Measurements from ENCODE around the gene AKT3.
A peak's percentile ranks its signal among the peaks of the same experiment; 100 is the strongest.
"Not testable (repeated sequence)": the region's sequence is repeated elsewhere in the genome, so short reads cannot be mapped to it uniquely, and the experiment has no call there.

The AKT3 gene

GRCh38 chr1:243850202-243850451 lies at the start of gene AKT3:
TSS of gene AKT3 (minus strand) at chr1:243850243. CDS start at chr1:243843170, 7,073 bp downstream.
- peak; percentile 41 to 64 for DNase-seq

DNA sequence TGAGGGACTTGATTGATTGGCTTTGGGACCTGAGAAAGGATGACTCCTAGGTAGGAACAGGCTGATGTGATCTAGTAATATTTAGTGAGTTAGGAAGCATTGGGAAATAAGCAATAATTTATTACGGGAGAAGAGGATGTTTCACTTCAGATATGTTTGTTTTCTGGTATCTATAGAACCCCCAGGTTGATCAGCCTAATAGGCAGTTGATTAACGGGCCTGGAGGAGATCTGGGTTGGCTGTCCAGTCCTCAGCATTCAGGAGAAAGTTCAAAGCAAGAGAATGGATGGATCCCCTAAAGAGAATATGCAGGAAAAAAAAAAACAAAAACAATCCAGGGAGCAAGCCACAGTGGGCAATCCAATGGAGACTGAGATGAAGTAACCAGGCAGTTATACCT lies 48.2 kb upstream of the AKT3 start:
- no peak for DNase-seq

GRCh38 chr1:243896313-243896712 lies 46.3 kb upstream of the AKT3 start:
- no peak for DNase-seq

- DNase-seq = no peak
These were observed 42.4 kb upstream of the AKT3 start for GRCh38 chr1:243892456-243892855.

DNA sequence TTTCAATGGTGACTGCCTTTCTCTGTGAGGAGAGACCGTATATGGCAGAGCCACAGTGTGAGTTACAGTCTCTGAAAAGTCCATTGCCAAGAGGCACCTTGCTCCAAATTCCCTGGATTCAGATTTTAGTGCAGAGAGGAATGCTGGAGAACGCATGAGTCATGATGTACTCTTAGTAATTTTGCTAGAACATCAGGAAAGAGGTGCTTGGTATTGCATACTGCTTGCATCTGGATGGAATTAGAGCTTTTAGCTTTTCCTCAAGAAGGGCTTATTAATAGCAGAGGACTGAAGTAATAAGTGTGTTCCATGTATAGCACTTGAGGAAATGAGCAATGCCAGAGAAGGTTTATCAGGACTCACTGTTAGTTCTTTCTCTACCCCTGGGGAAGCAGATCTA lies 40.5 kb upstream of the AKT3 start:
- DNase-seq = no peak

- no peak for DNase-seq
These were observed 35.8 kb upstream of the AKT3 start for GRCh38 chr1:243885806-243886205.

DNA sequence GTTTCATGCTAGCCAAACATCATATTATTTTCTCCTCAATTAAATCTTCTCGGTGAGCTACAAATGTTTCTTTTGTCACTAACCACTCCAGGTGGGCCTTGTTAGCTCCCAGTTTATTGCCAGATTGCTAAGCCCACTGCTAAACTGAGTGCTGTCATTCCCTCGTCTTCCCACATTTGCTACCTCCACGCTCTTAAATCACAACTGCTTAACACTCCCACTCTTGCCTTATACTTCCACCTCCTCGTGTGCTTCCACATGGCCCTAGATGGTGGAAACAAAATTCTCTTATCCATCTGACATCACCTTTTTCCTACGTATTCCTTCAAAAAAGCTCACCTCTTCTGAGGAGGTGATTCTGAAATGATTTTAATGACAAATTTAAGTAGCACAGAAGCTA lies 34.6 kb upstream of the AKT3 start:
- no peak for DNase-seq

DNA sequence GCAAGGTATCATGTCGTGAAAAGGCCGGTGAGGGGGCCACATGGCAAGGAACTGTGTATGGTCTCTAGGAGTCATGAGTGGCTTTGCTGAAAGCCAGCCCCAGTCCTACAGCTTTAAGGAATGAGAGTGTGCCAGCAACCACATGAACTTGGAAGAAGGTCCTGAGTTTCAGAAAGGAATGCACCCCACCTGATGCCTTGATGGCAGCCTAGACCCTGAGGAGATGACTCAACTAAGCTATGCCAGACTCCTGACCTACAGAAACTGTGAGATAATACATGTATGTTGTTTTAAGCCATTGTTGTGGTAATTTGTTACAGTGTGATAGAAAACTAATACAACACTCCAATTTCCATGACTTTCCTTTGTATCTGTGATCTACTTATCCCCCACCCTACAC lies 33.5 kb upstream of the AKT3 start:
- no peak for DNase-seq

GRCh38 chr1:243882276-243882675 lies 32.2 kb upstream of the AKT3 start:
- no peak for DNase-seq

DNA sequence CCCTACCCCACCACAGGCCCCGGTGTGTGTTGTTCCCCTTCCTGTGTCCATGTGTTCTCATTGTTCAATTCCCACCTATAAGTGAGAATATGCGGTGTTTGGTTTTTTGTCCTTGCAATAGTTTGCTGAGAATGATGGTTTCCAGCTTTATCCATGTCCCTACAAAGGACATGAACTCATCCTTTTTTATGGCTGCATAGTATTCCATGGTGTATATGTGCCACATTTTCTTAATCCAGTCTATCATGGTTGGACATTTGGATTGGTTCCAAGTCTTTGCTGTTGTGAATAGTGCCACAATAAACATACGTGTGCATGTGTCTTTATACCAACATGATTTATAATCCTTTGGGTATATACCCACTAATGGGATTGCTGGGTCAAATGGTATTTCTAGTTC lies 27.0 kb upstream of the AKT3 start:
- DNase-seq = not testable (repeated sequence)

DNA sequence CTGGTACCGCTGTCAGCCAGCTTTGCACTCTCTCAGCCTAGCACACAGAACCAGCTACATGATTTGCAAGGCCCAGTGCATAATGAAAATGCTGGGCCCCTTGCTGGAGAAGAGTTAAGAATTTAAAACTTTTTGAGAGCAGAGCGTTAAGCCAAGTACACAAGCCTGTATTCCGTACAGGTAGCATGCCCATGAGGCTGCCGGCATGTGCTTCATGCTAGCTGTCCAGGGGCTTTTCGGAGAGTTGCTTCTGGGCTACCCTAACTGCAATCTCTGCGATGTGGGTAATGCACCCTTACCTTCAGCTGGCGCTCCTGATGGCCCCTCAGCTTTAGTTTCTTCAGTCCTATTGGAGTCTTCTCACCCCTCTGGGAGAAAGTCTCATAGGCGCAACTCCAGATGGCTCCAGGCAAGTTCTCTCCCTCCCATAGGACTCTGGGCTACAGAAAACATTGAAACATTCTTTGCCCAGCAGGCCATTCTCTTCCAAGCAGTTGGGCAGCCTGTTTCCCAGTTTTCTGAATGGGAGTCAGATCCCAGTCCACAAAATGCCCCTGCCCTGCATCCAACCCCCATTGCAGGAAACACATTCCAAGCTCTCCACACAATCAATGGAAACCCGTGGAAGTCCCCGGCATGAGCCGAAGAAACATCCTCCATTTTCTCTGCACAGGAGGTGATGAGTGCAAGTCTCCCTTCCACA lies 5.7 kb upstream of the AKT3 start:
- no peak for DNase-seq

- DNase-seq = no peak
These were observed 1.7 kb upstream of the AKT3 start for GRCh38 chr1:243851765-243852164.

- no peak for DNase-seq
These were observed 1.3 kb upstream of the AKT3 start for GRCh38 chr1:243851257-243851756.

GRCh38 chr1:243850452-243851256 lies 611 bp upstream of the AKT3 start:
- DNase-seq = peak; percentile 41 to 64

DNA sequence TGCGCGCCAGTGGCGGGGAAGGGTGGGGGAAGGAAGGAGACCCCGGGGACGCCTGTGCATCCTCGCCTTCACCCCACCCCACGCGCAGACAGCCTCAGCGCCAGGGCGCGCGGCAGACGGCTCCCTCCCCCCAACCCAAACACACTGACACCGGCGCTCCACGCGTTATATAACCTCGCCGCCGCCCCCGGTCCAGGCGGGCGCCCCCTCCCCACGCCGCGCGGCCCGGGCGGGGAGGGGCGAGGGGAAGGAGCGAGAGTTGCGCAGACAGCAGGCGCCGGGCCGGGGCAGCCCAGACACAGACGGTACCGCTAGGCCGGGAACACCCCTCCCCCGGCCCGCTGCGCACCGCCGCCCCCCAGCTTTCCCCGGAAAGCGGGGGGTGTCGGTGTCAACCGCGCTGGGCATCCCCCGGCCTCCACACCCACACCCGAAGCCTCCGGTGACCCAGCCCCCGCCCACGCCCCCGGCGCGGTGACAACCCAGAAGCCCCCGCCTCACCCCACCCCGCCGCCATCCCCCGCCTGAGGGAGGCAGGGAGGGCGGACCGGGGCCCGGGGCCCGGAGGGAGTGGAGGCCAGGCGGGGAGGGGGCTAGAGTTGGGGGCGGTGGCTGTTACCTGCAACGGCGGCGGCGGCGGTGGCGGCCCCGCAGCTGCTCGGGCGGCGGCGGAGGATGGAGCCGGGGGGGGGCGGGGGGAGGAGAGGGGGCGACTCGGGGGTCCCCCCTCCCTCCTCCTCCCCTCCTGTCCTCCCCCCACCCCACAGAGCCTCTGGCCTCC lies 432 bp downstream of the AKT3 start:
- DNase-seq = no peak

GRCh38 chr1:243848858-243849420 lies 1.1 kb downstream of the AKT3 start:
- peak; percentile 28 to 45 for DNase-seq

DNA sequence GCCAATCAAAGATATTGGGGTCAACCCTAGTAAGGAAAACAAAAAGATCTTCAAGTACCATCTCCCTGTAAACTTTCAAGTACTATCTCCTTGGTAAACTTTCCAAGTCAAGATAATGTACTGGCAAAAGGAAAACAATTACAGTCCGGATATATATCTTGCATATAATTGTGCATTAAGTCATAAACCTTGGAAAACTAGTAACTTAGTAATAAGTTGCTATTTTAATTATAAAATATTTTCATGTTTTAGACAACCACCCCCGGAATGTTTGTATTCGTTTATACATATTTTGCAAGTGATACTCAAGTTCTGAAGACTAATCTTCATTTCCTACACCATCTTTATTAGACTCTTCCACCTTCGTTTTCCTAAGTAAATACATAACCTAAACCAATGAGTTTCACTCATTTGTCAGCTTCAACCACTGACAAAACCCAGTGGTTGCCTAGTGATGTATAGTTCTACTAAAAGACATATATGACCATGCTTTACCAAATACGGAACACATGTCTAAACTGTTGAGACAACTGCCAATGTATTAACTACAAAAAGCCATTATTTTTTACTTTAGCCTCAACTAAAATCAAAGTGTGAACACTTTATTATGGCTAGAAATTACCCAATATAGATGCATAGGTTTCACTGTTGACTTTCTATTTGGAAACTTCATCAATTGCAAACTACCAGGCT lies 1.7 kb downstream of the AKT3 start:
- DNase-seq = no peak

- no peak for DNase-seq
These were observed 3.3 kb downstream of the AKT3 start for GRCh38 chr1:243846761-243847160.

DNA sequence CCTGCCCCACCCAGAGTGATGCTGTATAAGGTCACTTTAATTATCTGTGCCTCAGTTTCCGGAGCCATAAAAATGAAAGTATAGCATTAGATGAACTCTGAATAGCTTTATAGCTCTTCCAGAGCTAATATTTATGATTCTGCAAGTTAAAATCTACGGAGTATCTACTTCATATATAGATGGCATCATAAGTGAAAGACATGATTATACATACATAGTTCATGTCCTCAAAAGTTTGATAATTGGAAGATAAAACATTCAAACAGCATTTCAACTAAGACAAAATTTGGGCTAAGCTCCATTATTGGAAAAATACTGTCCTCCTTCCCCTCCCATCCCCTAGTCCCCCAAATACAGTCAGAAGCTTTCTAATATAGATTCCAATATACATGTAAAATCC lies 4.2 kb downstream of the AKT3 start:
- no peak for DNase-seq

DNA sequence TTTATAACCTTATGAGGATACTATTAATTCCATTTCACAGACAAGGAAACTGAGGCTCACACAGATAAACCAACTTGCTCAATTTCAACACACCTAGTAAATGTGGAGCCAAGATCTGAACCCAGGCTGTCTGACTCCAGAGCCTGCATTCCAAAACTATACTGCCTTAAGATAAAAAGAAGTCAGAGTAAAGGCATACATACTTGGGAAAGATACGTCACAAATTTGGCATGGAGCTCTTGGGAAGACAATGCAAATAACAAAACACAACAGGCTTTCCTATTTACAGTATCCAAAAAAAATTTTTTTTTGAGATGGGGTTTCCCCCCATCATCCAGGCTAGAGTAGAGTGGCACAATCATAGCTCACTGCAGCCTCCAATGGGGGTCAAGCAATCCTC lies 5.9 kb downstream of the AKT3 start:
- no peak for DNase-seq

GRCh38 chr1:243842978-243843511 lies 7.0 kb downstream of the AKT3 start:
- DNase-seq = peak; percentile 42 to 55

- DNase-seq = no peak
These were observed 7.9 kb downstream of the AKT3 start for GRCh38 chr1:243842161-243842560.

GRCh38 chr1:243841507-243841906 lies 8.5 kb downstream of the AKT3 start:
- no peak for DNase-seq

Data from AML-193 (cell line).